SW 1271 (cell line): ENCODE results near the gene PEPD.

ENCODE experiments used
- DNase-seq, 2 experiments: peaks; one replicate each; lab custom pipeline; 2025; lab: John Stamatoyannopoulos, UW

PEPD gene

GRCh38 chr19:33395561-33396550 lies 125.7 kb downstream of the PEPD start:
- no peak for DNase-seq

DNA sequence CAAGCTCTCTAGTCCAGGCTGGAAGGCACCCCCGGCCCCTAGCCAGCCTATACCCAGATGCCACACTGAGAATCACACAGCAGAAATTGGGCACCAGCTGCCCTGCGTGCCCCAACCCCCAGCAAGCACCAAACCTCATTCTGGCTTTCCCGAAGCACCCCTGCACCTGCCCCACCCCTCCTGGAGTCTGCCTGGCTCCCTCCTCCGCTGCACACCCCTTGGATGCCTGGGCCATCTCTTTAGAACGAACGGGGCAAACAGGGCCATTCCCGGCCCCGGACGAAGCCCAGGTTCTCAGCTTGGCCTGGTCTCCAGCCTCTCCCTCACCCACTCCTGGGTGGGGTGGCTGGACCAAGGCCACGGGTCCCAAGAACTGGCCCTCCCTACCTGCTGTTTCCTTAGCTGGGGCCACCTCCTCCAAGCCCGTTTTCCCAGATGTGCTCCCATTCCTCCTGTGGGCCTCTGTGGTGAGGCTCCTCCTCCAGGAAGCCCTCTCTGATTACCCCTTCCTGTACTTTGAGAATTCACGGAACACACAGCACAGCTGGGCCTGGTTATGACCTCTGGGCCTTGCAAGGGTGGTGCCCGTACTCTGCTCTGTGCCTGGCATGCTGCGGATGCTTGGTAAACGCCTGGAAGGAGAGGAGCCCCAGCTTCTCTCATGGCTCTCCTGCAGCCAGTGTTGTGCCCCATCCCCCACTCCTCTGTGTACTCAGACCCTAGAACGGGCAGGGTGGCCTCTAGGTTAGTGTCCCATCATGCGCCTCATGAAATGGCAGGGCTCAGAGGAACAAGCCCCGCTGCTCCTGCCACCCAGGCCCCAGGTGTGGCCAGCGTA lies 126.6 kb downstream of the PEPD start:
- DNase-seq, result no peak

DNA sequence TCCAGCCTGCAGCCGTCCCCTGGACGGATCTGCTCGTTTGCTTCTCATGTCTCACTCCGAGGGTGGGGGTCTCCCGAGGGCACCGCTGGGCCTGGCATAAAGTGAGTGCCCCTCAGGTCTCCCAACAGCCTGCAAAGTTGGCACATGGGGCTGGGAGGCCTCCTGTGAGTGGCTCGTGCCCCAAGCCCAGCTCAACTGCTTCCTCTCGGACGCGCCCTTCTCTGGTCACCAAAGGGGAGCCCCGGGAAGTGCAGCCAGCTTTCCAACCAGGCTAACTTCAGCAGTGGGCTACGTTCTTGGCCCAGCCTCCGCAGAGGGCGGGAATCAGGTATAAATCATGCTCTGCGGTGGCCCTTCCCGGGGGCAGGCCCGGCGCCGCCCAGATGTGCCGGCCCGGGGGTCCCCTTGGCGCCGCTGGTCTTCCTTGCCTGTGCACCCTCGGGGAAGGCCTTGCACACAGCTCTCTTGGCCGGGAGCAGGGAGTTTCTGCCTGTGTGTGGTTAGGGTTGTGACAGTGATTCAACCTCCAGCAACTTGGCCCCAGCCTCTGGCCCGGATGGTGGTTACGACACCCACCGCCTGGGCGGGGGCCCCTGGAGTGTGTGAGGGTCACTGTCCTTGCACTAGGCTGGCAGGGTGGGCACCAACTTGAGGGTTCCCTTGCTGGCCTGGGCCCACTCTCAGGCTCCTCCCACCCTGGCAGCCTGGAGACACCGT lies 127.4 kb downstream of the PEPD start:
- no peak for DNase-seq

DNA sequence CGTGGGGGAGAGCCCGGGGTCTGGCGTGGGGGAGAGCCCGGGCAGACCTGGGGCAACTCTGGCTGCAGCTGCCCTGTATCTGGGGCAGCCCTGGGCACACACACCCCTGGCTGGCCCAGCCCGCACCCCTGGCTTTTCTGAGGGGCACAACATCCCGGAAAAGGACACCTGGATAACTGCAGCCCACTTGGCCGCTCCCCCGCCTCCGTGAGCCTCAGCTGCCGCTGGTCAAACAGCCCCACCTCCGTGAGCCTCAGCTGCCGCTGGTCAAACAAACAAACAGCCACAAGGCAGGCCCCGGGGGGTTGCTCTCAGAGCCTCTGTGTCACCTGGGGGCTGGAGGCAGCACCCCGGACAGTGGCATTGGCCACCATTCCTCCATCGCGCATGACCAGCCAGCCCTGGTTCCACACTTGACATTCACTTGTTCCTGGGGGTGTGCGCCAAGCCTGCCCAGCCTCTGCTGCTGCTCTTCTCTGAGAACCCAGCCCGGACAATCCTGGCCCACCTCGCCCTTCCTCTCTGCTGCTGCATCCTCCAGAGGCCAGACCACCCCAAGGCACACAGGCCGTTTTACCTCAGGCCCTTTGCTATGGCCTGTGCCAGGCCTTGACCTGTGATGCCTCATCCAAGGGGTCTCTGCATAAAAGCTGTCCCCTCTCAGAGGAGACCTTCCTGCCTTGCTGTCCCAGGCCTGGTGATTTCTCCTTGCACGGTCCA lies 128.1 kb downstream of the PEPD start:
- DNase-seq, result no peak

DNA sequence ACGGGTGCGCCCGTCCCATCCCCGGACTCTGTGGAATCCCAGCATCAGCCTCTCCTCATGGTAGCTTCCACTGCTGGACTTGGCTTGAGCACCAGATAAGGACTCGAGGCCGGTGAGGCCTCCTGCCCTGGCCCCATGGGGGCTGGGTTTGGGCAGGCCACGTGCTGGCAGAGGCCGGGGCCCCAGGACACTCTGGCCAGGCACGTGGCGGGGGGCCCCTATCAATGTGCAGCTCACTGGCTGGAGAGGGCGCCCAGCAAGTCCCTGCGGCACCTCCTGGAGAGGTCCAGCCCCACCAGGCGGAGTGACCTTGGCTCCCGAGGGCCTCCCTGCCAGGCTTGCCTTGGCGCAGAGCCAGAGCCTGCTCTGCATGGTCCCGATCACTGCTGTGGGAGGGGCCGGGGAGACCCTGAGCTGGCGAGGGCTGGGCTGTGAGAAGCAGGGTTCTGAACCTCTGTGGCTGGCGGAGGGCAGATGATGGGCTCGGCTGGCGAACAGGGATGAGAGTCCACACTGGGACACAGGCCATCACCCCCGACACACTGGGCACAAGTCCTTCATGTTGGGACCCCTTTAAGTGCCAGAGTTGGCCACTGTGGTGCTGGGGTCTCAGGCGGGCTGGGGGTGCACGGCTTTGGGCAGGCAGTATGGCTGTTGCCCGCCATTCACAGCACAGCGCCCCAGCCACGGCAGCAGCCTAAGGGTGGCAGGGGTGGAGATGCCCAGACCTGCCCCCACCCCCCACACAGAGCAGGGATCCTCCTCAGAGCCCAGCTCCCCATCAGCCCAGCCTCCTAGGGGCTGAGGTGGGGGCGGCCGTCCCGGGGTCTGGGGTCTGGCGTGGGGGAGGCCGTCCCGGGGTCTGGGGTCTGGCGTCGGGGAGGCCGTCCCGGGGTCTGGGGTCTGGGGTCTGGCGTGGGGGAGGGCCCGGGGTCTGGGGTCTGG lies 129.0 kb downstream of the PEPD start:
- DNase-seq, result no peak

DNA sequence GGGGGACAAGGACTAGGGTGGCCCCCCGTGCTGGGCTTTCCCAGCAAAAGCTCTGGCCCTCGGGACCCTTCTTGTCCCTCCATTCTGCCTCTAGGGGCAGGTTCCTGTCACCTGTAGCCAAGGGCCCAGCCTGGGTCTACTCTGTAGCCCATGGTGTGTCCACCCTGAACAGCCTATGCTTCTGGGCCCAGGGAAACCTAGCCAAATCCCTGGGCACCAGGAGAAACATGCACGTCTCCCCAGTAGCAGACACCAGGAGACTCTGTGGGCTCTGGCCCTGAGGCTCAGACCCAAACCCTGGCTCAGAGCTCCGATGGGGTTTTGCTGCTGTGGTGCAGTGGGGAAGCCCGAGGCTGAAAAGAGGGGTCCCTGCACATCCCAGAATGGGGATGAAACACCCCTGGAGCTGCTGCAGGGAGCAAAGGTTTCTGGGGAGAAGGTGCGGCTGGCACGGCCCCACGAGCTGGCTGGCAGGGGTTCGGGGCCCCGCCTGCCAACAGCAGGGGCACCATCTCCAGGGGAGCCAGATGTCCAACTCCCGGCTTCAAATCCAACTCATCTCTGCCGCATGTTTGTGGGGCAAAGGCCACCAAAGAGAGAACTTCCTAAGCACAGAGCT lies 129.9 kb downstream of the PEPD start:
- no peak for DNase-seq

GRCh38 chr19:33390908-33391630 lies 130.5 kb downstream of the PEPD start:
- DNase-seq, result no peak

GRCh38 chr19:33390101-33390907 lies 131.3 kb downstream of the PEPD start:
- no peak for DNase-seq

DNA sequence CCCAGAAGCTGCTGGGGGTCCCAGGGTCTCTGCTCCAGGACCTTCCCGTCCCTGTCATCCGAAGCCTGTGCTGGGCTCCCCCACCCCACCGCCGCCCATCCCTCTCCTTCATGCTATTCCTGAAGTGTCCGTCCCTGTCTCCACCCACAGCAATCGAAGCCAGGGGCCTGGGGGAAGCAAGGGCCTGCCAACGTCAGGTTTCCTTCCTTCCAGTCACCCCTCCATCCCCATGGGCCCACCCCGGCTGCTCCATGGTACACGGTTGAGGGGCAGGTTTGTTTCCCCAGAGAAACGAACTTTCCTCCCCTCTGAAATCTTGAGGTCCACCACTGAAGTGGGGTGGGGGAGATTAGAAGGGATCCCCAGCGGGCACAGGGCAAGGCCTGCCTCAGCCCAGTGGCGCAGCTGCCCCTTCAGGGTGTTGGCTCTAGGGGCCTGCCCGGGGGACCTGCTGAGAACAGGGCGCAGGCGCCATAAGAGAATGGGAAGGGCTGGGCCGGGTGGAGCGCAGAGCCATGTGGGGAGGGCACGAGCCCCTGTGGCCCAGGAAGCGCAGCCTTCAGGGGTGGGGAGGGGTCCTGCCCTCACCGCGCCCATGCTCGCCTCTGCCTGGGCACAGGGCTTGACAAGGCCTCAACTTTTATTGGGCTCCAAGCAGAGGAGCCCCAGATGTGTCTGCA lies 132.0 kb downstream of the PEPD start:
- DNase-seq, result no peak

DNA sequence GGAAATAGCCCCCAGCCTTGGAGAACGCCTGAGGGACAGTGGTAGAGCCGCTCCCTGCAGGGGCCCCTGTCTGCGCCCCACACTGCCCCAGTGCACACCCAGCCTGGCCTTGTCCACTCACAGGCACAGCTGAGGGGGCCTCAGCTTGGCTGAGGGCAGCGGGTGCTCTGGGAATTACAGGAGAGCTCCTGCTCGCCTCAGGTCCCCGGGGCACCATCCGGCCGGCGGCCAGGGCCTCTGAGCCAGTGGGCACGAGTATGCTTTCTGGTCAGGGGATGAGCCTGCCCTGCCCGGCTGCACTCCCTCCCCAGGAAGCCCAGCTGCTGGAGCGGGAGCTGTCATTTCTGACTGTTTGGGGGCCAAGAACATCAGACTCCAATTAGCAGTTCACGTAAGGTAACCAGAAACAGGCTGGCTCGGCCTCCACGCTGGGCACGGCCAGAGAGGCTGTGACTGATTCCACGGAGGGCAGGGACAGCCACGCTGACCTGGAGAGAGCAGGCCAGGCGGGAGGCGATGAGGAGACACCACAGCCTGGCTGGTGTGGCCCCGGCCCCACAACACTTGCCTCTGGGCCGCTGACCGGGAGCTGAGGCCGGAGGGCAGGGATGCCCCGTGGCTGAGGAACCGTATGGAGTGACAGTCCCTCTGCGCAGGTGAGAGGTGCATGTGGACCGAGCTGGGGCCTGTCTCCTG lies 132.7 kb downstream of the PEPD start:
- DNase-seq, result no peak

- DNase-seq, result no peak
These were observed 133.3 kb downstream of the PEPD start for GRCh38 chr19:33388231-33388724.

DNA sequence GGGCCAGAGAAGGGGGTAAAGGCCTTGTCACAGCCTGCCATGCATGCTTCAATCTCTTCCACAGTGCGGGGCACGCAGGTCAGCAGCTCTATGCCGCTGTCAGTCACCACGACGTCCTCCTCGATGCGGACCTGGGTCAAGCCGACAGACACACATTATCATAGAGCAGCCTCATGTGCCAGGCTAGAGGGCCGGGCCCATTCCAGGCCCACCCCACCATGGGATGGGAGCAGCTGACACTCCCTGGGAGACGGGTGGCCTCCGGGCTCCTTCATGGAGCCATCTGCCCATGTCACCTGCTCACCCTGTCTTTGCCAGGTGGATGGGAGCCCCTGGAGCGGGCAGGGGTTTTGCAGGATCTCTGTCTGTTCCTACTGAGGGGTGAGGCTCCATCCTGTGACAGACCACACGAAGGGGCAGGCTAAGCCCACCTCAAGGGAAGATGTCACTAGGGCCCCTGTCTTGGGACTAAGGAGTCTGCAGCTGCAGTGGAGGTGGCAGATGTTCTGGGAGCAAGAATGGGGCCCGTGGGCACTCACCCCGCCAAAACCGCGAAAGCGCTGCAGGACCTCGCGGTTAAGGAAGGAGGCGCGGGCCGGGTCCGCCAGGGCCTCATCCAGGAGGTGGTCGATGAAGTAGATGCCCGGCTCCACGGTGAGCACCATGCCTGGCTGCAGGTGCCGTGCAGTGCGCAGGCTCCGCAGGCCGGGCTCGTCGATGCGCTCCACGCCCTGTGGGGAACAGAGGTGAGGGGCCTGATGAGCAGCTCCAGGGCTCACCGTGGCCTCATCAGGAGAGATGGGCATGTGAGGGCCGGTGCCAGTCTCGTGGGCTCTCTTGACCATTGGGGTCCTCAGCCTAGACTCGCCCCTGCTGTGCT lies 134.0 kb downstream of the PEPD start:
- DNase-seq, result no peak

GRCh38 chr19:33386361-33386858 lies 135.2 kb downstream of the PEPD start:
- DNase-seq, result no peak

GRCh38 chr19:33385956-33386355 lies 135.6 kb downstream of the PEPD start:
- no peak for DNase-seq

DNA sequence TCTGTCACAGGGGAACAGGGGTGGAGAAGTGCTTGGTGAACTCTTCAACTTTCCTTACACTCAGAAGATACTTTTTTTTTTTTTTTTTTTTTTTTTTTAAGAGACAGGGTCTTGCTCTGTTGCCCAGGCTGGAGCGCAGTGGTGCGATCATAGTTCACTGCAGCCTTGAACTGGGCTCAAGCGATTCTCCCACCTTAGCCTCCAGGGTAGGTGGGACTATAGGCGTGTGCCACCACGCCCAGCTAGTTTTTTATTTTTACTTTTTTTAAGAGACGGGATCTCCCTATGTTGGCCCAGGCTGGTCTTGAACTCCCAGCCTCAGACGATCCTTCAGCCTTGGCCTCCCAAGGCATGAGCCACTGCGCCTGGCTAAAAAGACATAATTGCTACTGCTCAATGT lies 136.6 kb downstream of the PEPD start:
- no peak for DNase-seq
